Measurements from ENCODE around the gene FUT4.

- TF ChIP-seq CTCF (IDR thresholded peaks at IDR 0.05) (no peak), POLR2AphosphoS5 (IDR thresholded peaks at IDR 0.05) (no peak), POLR2A (IDR thresholded peaks at IDR 0.05) (no peak)
Measured at GRCh38 chr11:94584978-94585377, 41.3 kb downstream of the FUT4 start.

All from sigmoid colon (tissue), 4 donors.